Natural killer cell treated with Interleukin-12 subunit alpha and Interleukin-12 subunit beta and Interleukin-15 and Interleukin-18, amount 100 ng/mL, for 72 hours (primary cell): Measurements from ENCODE around the gene MYO16. TPM values are rescaled to one million over a fixed set of nuclear protein-coding genes. Genes with fewer than 3 reads are reported as not detected.

Source experiments
- ATAC-seq, 2 donors: fragments of 150-1000 bp; cut with Tn5 transposase in 1 of 2; sonication (Bioruptor Pico), chemical (Tn5 transposase) in 1 of 2; 2 replicates each; pipeline ENCODE4 v1.10.0; 2021
- DNase-seq: peaks from one replicate; pipeline ENCODE4 v3.0.0; 2022; ENCODE audit warnings: low spot score
- H3K27ac Mint-ChIP-seq, 2 donors: 1 replicate in 1 of 2; 2 replicates in 1 of 2; pipeline ENCODE4 v1.8.0; 2022; ENCODE audit warnings: mixed read lengths in 2 of 2, mild to moderate bottlenecking in 1 of 2, moderate library complexity in 1 of 2
- H3K27me3 Mint-ChIP-seq, 2 donors: 1 replicate in 1 of 2; 2 replicates in 1 of 2; pipeline ENCODE4 v1.8.0; 2022; ENCODE audit warnings: mixed read lengths in 2 of 2
- H3K36me3 Mint-ChIP-seq: one replicate; pipeline ENCODE4 v1.8.0; 2022; ENCODE audit warnings: mixed read lengths
- H3K4me1 Mint-ChIP-seq, 2 donors: 1 replicate in 1 of 2; 2 replicates in 1 of 2; pipeline ENCODE4 v1.8.0; 2022; ENCODE audit warnings: low read depth in 2 of 2, mixed read lengths in 2 of 2, mild to moderate bottlenecking in 1 of 2
- H3K4me3 Mint-ChIP-seq: one replicate; pipeline ENCODE4 v1.8.0; 2022; ENCODE audit warnings: mixed read lengths
- H3K9me3 Mint-ChIP-seq: 2 replicates; pipeline ENCODE4 v1.8.0; 2022; ENCODE audit warnings: mixed read lengths
- total RNA-seq, 2 donors: library from RNA; stranded (reverse); gene quantifications; one replicate each; pipeline ENCODE4 v1.2.3, GENCODE V29; 2022

The MYO16 gene
- total RNA-seq, 2 donors from 2014 or later: not detected

DNA sequence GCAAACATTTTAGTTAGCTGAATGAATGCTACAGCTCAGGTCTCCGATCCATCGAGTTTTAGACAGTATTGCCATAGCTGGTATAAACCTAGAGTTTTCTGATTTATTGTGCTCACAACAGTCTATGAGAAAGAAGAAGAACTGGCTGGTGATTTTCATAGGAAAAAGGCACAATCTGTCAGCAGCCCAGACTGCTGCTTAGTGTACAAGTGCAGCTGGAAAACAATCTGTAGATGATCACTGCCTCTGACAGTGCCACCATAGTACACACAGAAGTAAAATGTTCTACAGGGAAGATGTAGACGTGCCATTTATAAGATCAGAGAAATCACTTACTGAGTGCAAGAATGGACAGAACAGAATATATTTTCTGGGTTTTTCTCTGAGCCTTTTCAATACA lies 48.4 kb downstream of the MYO16 start:
- Mint-ChIP-seq H3K9me3 (peaks cover 22% of the 10 kb centered on the region), H3K27ac (no peak overlapping the region), H3K4me1 (no peaks in the 10 kb centered on the region), H3K36me3 (no peaks in the 10 kb centered on the region), H3K27me3 (no peaks in the 10 kb centered on the region), H3K4me3 (no peak overlapping the region)
- no peak for DNase-seq
- ATAC-seq: no peak

DNA sequence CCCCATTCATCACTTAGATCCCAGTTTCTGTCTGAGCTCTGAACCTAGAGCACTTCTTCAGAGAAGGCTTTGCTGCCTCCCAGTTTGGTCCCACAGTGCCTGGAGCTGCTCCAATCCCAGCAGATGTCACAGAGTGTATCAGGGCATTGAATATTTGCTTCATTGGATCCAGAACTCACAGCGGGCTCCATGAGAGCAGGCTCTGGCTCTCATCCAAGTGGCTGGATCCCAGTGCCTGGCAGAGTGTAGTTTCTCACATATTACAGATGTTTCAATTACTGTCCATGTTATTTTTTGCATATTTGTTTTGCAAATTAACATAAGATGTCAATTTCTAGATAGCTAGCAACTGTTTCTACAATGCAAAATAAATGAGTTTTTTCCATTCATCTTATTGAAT lies 50.6 kb downstream of the MYO16 start:
- ATAC-seq (no peak), DNase-seq (no peak)
- Mint-ChIP-seq H3K4me3 (no peak overlapping the region), H3K27ac (no peak overlapping the region), H3K9me3 (peaks cover 17% of the 10 kb centered on the region), H3K4me1 (no peaks in the 10 kb centered on the region), H3K27me3 (no peaks in the 10 kb centered on the region), H3K36me3 (no peaks in the 10 kb centered on the region)

DNA sequence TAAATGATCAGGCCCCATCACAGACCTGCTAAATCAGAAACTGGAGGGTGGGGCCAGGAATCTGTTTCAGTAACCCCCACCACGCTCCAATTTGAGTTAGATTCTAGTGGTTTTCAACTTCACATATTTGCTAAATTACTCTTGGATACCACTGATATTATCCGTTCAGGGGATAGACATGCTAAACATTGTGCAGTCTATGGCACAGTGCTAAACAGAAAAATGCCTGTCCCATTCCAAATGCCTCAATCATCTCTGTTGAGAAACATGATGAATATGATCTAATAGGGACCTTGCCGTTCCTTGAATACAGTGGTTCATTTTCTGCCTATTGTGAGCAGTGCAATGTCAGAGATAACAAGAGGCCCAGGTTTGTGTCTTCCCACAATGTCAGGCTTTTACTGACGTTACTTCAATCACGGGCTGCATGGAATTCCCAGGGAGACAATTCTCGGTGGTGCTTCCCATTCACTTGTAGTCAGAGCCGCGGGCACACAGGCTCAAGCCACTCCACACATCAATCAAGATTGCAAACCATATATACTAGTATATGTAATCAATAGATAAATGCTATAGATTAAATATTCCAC lies 52.7 kb downstream of the MYO16 start:
- DNase-seq: no peak
- H3K27ac Mint-ChIP-seq: no peak overlapping the region
- no peaks in the 10 kb centered on the region for H3K4me1 Mint-ChIP-seq
- ATAC-seq: no peak
- no peaks in the 10 kb centered on the region for H3K36me3 Mint-ChIP-seq
- H3K9me3 Mint-ChIP-seq: peaks cover 17% of the 10 kb centered on the region
- H3K27me3 Mint-ChIP-seq: no peaks in the 10 kb centered on the region
- H3K4me3 Mint-ChIP-seq: no peak overlapping the region

DNA sequence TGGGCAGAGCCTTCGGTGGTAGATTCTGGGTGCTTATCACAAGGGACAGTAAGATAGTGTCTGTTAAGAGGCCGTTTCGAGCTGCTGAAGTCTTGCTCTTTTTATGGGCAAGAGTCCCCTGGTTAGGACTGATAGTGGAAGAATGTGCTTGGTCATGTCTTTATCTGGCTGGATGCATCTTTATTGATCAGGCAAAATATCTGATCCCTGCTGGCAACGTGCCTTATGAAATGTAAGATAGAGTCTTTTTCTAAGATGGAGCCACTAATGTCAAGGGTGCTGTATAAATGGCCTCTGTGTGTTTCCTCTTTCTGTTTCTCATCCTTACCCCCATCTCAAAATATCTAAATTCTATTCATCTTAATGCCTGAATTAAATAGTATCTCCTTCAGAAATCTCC lies 53.3 kb downstream of the MYO16 start:
- H3K36me3 Mint-ChIP-seq: no peaks in the 10 kb centered on the region
- H3K4me1 Mint-ChIP-seq: no peaks in the 10 kb centered on the region
- H3K27me3 Mint-ChIP-seq: no peaks in the 10 kb centered on the region
- no peak overlapping the region for H3K4me3 Mint-ChIP-seq
- DNase-seq (no peak), ATAC-seq (no peak)
- H3K27ac Mint-ChIP-seq: no peak overlapping the region
- peaks cover 14% of the 10 kb centered on the region for H3K9me3 Mint-ChIP-seq

DNA sequence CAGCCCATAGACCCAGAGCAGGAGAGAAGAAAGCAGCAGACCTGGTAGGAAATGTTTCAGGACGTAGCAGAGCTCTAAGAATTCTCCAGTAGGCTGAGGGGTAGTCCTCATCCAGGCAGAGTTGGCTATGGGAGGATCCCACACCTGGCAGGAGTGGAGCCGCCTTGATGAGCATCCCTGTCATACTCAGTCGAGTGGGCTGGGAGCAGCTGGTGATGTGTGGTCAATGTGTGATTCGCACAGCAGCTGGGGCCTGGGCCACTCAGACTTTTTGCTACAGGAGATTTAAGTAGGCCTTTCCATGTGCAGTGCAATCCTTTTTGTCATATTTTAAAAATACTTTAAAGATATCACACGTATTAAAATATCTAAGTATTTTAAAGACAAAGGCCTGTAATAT lies 56.6 kb downstream of the MYO16 start:
- Mint-ChIP-seq H3K9me3 (peaks cover 12% of the 10 kb centered on the region), H3K27me3 (no peaks in the 10 kb centered on the region), H3K4me3 (no peak overlapping the region), H3K27ac (no peak overlapping the region), H3K36me3 (no peaks in the 10 kb centered on the region), H3K4me1 (no peaks in the 10 kb centered on the region)
- ATAC-seq: no peak
- no peak for DNase-seq

DNA sequence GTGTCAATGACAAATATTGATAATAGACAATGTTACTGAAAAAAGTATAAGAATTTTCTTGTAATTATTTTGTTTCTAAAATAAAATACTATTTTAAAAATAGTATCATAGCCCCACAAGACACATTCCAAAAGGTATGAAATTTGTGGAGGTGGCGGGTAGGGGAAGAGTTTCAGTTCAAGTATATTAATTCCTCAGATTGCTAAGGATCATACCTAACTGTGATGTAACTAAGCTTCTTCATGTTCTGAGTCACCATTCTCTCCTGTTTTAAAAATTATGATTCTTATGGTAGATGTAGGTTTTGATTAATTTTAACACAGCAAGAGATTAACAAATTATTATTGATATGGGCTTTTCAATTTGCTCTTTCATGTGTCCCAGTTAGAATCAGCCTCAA lies 61.3 kb downstream of the MYO16 start:
- no peaks in the 10 kb centered on the region for H3K27me3 Mint-ChIP-seq
- H3K4me1 Mint-ChIP-seq: no peaks in the 10 kb centered on the region
- no peak overlapping the region for H3K4me3 Mint-ChIP-seq

DNA sequence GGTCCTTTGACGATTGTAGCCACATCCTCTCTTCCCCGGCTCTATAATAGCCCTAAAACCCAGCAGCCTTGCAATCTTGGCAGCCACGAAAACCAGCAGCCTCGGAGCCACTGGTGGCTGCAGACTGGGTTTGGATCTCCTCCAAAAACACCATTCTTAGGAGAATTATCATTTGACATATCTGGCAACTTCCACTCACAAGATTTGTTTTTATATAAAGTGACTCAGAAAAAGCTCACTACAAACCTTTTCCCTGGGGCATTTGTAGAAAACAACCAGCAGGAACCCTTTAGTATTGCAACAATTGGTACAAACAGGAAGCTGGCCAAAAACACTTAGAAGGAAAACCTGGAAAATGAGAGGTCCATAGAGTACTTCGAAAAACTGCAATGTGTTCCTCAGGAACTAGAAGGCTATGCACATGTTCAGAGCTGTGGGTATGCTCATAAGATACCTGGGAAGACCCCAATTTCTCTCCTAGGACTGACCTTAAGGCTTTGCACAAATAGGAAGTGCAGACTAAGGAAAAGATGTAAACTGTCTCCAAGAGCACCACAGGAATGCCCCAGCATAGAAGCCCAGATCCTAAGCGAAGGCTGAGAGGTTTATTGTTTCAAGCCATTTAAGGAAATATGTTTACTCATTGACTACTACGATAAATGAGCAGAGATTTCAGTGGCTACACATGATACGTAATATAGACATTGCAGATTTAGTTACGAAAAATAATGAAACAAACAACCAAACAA lies 71.2 kb downstream of the MYO16 start:
- H3K9me3 Mint-ChIP-seq: peaks cover 12% of the 10 kb centered on the region
- ATAC-seq (no peak), DNase-seq (no peak)
- peaks cover 9% of the 10 kb centered on the region for H3K36me3 Mint-ChIP-seq
- no peaks in the 10 kb centered on the region for H3K4me1 Mint-ChIP-seq
- H3K27ac Mint-ChIP-seq: no peak overlapping the region
- H3K4me3 Mint-ChIP-seq: no peak overlapping the region
- no peaks in the 10 kb centered on the region for H3K27me3 Mint-ChIP-seq

More for the DNA sequence above, 61.3 kb downstream of the MYO16 start:
- no peak for ATAC-seq
- DNase-seq: no peak
- H3K9me3 Mint-ChIP-seq: peaks cover 3% of the 10 kb centered on the region
- H3K36me3 Mint-ChIP-seq: no peaks in the 10 kb centered on the region
- no peak overlapping the region for H3K27ac Mint-ChIP-seq

DNA sequence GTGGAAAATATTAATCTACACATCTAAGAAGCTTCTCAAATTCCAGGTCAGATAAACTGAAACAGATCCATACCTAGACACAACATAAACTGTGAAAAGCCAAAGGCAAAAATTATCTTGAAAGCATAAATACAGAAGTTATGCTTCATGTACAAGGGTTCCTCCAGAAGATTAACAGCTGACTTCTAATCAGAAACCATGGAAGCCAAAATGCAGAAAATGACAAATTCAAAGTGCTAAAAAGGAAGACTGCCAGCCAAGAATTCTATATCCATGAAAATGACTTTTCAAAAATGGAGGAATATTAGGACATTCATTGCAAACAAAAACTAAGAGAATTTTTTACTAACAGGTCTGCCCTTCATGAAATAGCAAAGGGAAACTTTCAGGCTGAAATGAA lies 72.8 kb downstream of the MYO16 start:
- H3K4me1 Mint-ChIP-seq: no peaks in the 10 kb centered on the region
- H3K36me3 Mint-ChIP-seq: peaks cover 9% of the 10 kb centered on the region
- no peak overlapping the region for H3K4me3 Mint-ChIP-seq
- H3K27ac Mint-ChIP-seq: no peak overlapping the region
- no peaks in the 10 kb centered on the region for H3K27me3 Mint-ChIP-seq
- ATAC-seq (no peak), DNase-seq (no peak)
- peaks cover 15% of the 10 kb centered on the region for H3K9me3 Mint-ChIP-seq

DNA sequence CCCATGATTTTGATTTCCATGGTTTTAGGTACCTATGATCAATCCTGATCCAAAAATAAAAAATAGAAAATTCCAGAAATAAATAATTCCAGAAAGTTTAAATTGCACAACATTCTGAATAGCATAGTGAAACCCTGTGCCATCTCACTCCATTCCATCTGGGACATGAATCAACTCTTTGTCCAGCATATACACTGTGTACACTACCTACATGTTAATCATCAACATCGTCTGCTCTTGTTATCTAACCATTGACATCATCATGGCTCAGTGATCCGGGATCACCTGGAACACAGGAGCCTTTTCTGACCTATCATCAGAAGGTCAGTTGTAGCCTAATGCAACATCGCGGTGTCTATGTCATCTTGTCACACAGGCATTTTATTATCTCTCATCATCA lies 75.6 kb downstream of the MYO16 start:
- no peaks in the 10 kb centered on the region for H3K27me3 Mint-ChIP-seq
- H3K27ac Mint-ChIP-seq: no peak overlapping the region
- H3K9me3 Mint-ChIP-seq: peaks cover 14% of the 10 kb centered on the region
- H3K36me3 Mint-ChIP-seq: peaks cover 9% of the 10 kb centered on the region
- no peaks in the 10 kb centered on the region for H3K4me1 Mint-ChIP-seq
- ATAC-seq: no peak
- DNase-seq: no peak
- no peak overlapping the region for H3K4me3 Mint-ChIP-seq

DNA sequence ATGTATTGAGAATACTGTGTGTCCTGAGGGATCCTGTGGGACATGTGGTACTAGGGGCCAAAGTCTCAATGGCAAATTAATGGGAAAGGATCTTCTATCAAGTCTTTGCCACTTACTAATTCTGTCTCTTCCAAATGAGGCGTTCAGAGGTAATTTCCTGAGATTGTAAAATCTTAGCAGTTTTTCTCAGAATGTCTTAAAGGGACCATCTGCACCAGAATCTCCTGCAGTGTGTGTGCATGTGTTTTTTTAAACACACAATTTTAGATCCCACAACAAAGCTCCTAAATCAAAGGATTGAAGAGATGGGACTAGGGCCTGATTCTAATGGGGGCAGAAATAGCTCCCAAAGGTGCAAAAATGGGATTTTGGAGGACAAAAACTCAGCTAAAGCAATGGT lies 78.2 kb downstream of the MYO16 start:
- ATAC-seq (no peak), DNase-seq (no peak)
- H3K36me3 Mint-ChIP-seq: no peaks in the 10 kb centered on the region
- no peak overlapping the region for H3K4me3 Mint-ChIP-seq
- H3K27me3 Mint-ChIP-seq: no peaks in the 10 kb centered on the region
- peaks cover 9% of the 10 kb centered on the region for H3K9me3 Mint-ChIP-seq
- no peaks in the 10 kb centered on the region for H3K4me1 Mint-ChIP-seq
- no peak overlapping the region for H3K27ac Mint-ChIP-seq

DNA sequence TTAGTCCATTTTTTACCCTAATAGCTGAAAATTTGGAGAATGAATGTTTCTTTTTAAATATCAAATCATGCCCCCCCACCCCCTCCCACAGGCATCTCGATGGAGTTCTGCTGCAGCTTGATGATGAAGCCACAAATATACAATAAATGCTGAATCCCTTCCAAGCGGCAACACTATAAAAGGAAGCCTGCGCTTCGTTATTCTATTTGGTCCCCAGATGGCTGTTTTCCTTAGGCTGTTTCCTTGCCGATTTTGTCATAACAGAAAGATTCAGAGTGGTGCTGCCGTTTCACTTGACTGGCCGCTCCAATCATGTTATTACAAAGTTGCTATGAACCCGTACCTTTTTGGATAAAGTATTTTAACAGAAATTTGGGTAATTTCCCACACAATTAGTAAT lies 79.5 kb downstream of the MYO16 start:
- no peaks in the 10 kb centered on the region for H3K36me3 Mint-ChIP-seq
- ATAC-seq (no peak), DNase-seq (no peak)
- no peak overlapping the region for H3K27ac Mint-ChIP-seq
- no peak overlapping the region for H3K4me3 Mint-ChIP-seq
- peaks cover 9% of the 10 kb centered on the region for H3K9me3 Mint-ChIP-seq
- H3K27me3 Mint-ChIP-seq: no peaks in the 10 kb centered on the region
- H3K4me1 Mint-ChIP-seq: no peaks in the 10 kb centered on the region

DNA sequence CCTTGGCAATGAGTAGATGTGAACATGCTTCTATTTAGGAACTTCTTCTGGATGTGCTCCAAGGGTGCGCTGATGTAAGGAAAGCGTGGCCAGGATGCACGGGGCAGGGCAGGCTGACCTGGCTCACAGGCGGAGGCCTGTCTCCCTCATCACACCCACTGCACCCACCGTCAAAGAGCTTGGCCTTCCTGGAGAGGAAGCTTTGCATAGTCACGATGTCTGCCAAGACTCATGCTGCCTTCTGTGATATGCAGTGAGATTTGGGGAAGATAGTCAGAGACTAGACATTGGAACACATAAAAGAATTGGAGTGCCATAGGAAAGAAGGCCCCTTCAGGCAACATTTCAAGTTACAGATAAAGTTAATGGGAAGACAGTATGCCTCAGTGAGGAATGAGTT lies 82.0 kb downstream of the MYO16 start:
- ATAC-seq: no peak
- no peak overlapping the region for H3K4me3 Mint-ChIP-seq
- no peaks in the 10 kb centered on the region for H3K4me1 Mint-ChIP-seq
- H3K36me3 Mint-ChIP-seq: no peaks in the 10 kb centered on the region
- no peak overlapping the region for H3K27ac Mint-ChIP-seq
- H3K9me3 Mint-ChIP-seq: peaks cover 5% of the 10 kb centered on the region
- DNase-seq: no peak
- no peaks in the 10 kb centered on the region for H3K27me3 Mint-ChIP-seq

DNA sequence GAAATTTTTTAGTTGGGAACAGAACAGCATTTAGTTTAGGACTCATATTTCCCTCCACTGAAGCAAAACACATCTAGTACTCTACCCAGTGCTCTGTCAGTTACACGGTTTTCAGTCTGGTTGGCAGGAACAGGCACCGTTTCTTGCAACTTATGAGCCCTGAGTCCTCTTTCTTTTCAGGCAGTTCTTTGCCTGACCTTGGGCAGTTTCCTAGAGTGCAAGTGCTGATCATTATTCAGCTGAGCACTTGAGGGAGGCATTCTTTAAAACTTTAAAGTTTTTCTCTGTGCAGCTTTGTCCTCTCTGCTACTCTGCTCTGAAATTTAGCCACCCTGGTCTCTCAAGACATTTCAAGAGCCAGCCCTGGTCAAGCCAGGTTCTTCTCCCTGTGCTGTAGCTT lies 96.1 kb downstream of the MYO16 start:
- H3K36me3 Mint-ChIP-seq: no peaks in the 10 kb centered on the region
- H3K4me3 Mint-ChIP-seq: no peak overlapping the region
- no peaks in the 10 kb centered on the region for H3K27me3 Mint-ChIP-seq
- peaks cover 22% of the 10 kb centered on the region for H3K9me3 Mint-ChIP-seq
- no peak for ATAC-seq
- H3K27ac Mint-ChIP-seq: no peak overlapping the region
- DNase-seq: no peak
- H3K4me1 Mint-ChIP-seq: no peaks in the 10 kb centered on the region

DNA sequence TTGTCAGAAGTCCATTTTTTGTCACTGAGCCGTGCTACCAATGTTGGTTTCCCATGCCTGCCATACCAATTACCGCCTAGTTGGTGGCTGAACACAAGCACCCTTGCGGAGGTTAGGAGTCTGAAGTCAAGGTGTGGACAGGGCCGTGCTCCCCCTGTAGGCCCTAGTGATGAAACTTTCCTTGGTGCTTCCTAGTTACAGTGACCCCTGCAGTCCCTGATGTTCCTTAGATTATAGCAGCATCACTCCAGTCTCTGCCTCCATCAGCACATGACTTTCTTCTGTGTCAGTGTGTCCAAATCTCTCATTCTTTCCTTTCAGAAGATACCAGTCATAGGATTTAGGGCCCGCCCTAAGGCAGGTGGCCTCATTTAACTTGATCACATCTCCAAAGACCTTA lies 99.0 kb downstream of the MYO16 start:
- no peak for ATAC-seq
- H3K4me3 Mint-ChIP-seq: no peak overlapping the region
- DNase-seq: no peak
- H3K27me3 Mint-ChIP-seq: no peaks in the 10 kb centered on the region
- peaks cover 17% of the 10 kb centered on the region for H3K9me3 Mint-ChIP-seq
- H3K27ac Mint-ChIP-seq: no peak overlapping the region
- H3K4me1 Mint-ChIP-seq: no peaks in the 10 kb centered on the region
- H3K36me3 Mint-ChIP-seq: no peaks in the 10 kb centered on the region
